Stimulated activated naive CD8-positive, alpha-beta T cell treated with anti-CD3 and anti-CD28 coated beads, Interleukin-15, Interleukin-2, amounts not matched to agents 100 U/mL and 50 U/mL, for 24 hours (primary cell): Measurements from ENCODE around the gene BPHL.
"Not testable (repeated sequence)": the region's sequence is repeated elsewhere in the genome, so short reads cannot be mapped to it uniquely, and the experiment has no call there.

Experiments used
- ATAC-seq: fragments of 150-1000 bp; cut with Tn5 transposase; one replicate; pipeline ENCODE4 v1.10.0; 2021
- DNase-seq: peaks from one replicate; pipeline ENCODE4 v3.0.0; 2021

The BPHL gene

GRCh38 chr6:3179945-3180344 is 61.4 kb downstream of the BPHL start:
- ATAC-seq: not testable (repeated sequence)

GRCh38 chr6:3181105-3181504 is 62.6 kb downstream of the BPHL start:
- ATAC-seq (no peak), DNase-seq (no peak)

More at GRCh38 chr6:3179945-3180344, 61.4 kb downstream of the BPHL start:
- not testable (repeated sequence) for DNase-seq

DNA sequence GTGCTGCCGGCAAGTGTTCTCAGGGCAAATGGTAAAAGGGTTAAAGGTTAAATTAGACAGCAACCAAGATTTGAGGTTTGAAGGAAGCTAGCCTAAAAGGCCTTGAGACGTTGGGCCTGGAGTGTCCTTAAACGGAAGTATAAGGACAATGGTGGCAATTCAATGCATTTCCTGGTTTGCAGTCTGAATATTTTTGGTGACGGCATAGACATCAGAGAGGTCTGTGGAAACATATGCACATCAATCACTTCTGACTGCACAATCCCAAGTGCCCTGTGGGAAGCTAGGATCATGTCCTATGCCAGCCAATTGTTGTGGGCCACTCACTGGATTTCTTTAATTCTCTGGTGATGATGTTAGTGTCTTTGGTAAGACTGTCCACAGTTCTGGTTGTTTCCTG is 64.6 kb downstream of the BPHL start:
- ATAC-seq: no peak

DNA sequence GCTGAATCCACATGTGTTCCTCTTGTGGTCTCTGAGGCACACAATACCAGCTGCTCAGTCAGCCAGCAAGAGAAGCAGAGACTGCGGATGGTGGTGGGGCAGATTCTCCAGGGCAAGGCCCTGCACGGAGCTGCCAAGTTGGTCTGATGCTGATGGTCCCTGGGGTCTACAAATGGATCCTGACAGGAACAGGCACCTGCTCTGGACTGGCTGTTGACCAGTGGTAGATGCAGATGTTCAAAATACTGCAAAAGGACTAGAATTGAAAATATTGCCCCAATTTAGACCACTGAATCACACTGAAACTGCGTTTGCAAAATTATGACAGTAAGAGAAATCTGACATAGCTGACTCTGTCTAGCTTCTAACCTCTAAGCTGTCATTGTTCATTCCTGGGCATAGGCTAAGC is 68.5 kb downstream of the BPHL start:
- ATAC-seq (no peak), DNase-seq (no peak)

More for the DNA sequence above, 64.6 kb downstream of the BPHL start:
- no peak for DNase-seq

- no peak for DNase-seq
These were observed 69.8 kb downstream of the BPHL start for GRCh38 chr6:3188262-3188661.

GRCh38 chr6:3189192-3189591 is 70.7 kb downstream of the BPHL start:
- not testable (repeated sequence) for DNase-seq, ATAC-seq

More at GRCh38 chr6:3188262-3188661, 69.8 kb downstream of the BPHL start:
- ATAC-seq: no peak

- ATAC-seq (no peak), DNase-seq (no peak)
These were observed 71.5 kb downstream of the BPHL start for GRCh38 chr6:3190056-3190455.

GRCh38 chr6:3190779-3191178 is 72.3 kb downstream of the BPHL start:
- DNase-seq (no peak), ATAC-seq (no peak)

GRCh38 chr6:3193102-3193849 is 74.8 kb downstream of the BPHL start:
- ATAC-seq: peak; percentile 14

GRCh38 chr6:3194535-3195419 is 76.3 kb downstream of the BPHL start:
- ATAC-seq (no peak), DNase-seq (no peak)

More at GRCh38 chr6:3193102-3193849, 74.8 kb downstream of the BPHL start:
- no peak for DNase-seq

GRCh38 chr6:3195420-3195694 is 76.8 kb downstream of the BPHL start:
- ATAC-seq (no peak), DNase-seq (no peak)

GRCh38 chr6:3195695-3196497 is 77.4 kb downstream of the BPHL start:
- DNase-seq (no peak), ATAC-seq (no peak)

- ATAC-seq (no peak), DNase-seq (no peak)
These were observed 78.3 kb downstream of the BPHL start for GRCh38 chr6:3196770-3197169.

DNA sequence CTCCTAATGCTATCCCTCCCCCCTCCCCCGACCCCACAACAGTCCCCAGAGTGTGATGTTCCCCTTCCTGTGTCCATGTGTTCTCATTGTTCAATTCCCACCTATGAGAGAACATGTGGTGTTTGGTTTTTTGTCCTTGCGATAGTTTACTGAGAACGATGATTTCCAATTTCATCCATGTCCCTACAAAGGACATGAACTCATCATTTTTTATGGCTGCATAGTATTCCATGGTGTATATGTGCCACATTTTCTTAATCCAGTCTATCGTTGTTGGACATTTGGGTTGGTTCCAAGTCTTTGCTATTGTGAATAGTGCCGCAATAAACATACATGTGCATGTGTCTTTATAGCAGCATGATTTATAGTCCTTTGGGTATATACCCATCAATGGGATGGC is 79.2 kb downstream of the BPHL start:
- not testable (repeated sequence) for DNase-seq, ATAC-seq

GRCh38 chr6:3199382-3199781 is 80.9 kb downstream of the BPHL start:
- DNase-seq (no peak), ATAC-seq (no peak)

- no peak for ATAC-seq
- no peak for DNase-seq
These were observed 82.2 kb downstream of the BPHL start for GRCh38 chr6:3200682-3201081.

GRCh38 chr6:3201388-3201787 is 82.9 kb downstream of the BPHL start:
- no peak for DNase-seq
- no peak for ATAC-seq
